Suprapubic skin (tissue), 3 donors: ENCODE data around the gene SLC29A3.

Experiments
- CTCF ChIP-seq, 2 donors: fragments of 200-600 bp in 1 of 2; fragments of 450-650 bp in 1 of 2; sonication (generic) in 1 of 2; IDR thresholded peaks; one replicate each; pipeline ENCODE4 v1.5.1; 2016 to 2019; ENCODE audit warnings: antibody characterized with exemption in 2 of 2, mild to moderate bottlenecking in 1 of 2, moderate library complexity in 1 of 2
- POLR2A ChIP-seq, 2 donors: fragments of 450-650 bp; IDR thresholded peaks; one replicate each; pipeline ENCODE4 v1.6.1; 2017; ENCODE audit warnings: antibody characterized with exemption in 2 of 2, mild to moderate bottlenecking in 2 of 2, moderate library complexity in 2 of 2

DNA sequence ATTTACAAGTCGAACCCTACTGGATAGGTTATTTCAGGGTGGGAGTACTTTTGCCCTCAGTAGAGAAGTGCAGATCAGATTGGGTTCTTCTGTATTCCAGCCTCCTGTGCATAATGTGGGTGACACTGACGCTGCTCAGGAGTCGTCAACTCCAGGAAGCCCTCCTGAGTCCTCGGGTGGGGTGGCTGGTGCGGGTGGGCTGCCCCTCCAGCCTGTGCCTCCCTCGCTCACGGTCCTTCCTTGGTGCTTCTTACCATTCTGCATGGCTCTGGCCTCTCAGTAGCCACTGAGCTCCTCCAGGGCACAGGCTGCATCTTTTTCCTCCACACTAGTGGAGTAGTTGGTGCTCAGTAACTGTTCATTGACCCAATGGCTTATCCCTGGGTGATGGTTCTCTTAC, 82.0 kb downstream of the SLC29A3 start:
- TF ChIP-seq CTCF (IDR thresholded peaks at IDR 0.05) (no peak), POLR2A (IDR thresholded peaks at IDR 0.05) (no peak)
